ENCODE data around the gene NPHP4.

The NPHP4 gene

GRCh38 chr1:6002714-6003501 is 10.7 kb upstream of the NPHP4 start:
- DNase-seq: no peak

DNA sequence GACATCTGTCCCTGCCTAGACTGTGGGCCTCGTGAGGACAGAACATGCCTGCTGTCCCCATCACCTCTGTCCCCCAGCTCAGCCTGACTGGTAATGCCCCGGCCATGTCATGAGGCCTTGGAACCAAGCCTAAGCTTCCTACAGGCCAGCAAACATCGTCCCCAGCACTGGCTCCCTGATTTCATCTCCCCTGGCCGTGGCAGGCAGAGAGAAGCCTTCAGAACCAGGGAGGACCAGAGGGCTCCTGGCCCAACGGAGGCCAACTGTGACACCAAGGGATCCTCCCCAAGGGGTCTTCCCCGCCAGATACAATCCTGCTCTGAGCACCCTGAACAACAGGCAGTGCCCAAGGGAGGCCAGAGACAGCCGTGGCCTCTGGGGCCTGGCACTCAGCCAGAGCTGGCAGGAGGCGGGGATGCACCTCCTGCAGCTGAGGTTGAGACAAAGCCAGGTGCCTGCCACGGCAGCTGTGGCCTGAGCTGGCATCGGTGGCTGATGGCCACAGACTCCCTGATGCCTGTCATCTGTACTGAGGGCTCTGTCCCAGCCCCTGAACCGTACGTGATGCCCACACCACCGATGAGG is 9.9 kb upstream of the NPHP4 start:
- no peak for DNase-seq

DNA sequence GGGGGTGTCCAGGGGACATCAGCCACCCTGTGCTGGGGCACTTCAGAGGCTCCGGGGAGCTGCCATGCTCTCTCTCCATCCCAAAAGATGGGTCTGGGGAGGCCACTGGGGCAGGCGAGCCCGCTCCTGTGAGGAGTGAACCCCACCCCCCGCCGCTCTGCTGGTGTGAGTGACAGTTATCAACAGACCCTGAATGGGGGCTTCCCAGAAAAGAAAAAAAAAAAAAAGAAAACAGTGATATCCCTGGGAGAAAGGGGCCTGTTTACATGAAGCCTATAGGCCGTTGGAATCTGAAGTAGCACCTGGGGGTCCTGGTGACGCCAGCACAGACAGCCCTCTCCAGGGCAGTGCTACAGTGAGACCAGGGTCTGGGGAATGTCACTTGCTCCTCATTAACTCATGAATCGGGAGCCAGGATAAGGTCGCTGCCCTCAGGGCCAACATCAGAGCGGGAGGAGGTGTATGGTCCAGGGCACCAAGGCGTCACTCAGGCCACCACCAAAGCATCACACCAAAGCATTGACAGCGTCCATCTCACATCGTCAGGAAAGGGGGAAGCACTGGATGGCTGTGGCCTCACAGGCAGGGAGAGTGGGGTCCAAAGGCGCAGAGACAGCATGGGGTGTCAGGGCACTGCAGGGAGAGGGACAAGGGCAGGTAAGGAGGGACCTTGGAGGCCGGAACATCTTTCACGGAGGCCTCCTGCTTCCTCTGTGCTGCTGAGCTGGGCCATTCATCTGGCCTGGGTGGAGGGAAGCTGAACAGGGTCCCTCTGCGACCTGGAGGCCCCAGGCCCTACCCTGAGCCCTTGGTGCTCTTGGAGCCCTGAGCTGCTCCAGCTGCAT is 8.4 kb upstream of the NPHP4 start:
- no peak for DNase-seq

DNA sequence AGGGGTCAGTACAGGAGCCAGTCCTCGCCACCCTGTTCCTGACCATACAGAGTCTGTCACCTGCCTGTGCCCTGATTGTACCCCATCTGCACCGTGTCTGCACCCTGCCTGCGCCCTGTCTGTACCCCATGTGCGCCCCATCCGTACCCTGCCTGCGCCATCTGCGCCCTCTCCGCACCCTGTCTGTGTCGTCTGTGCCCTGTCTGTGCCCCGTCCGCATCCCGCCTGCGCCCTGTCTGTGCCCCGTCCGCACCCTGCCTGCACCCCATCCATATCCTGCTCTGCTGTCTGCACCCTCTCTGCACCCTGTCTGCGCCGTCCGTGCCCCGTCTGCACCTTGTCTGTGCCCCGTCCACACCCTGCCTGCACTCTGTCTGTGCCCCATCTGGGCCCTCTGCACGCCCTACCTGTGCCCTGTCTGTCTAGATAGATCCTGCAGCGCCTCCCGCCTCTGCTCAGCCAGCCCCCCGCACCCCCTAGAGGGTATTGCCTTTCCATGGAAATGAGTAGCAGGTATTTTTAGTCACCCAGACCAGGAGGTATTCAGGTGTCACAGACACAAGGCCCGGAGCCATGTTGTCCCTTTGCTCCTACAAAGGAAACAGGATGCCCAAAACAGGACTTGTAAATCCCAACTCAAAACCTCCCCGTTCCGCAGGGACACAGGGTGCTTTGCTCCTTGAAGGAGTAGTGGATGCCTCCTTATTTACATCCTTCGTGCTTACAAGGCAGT is 7.7 kb upstream of the NPHP4 start:
- DNase-seq: no peak

DNA sequence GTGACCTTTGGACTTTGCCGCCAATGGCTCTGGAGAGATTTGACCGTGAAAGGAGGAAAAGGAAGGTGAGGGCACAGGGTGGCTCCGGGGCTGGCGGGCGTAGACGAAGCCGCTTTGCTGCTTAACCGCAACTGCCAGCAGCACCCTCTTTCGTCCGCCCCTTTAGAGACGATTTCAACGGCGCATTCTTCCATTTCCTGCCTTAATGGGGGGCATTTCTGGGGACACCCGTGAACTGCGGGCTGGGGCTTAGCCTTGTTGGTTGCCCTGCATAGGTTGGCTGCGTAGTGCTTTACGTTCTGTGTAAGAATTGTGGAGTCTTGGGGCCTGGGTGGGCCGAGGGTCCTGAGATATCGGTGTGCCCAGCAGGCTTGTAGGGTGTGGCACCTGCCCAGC is 6.7 kb upstream of the NPHP4 start:
- no peak for DNase-seq

GRCh38 chr1:5998051-5998905 is 6.1 kb upstream of the NPHP4 start:
- no peak for DNase-seq

- DNase-seq: no peak
These were observed 5.1 kb upstream of the NPHP4 start for GRCh38 chr1:5997316-5997715.

GRCh38 chr1:5996641-5997270 is 4.5 kb upstream of the NPHP4 start:
- no peak for DNase-seq

DNA sequence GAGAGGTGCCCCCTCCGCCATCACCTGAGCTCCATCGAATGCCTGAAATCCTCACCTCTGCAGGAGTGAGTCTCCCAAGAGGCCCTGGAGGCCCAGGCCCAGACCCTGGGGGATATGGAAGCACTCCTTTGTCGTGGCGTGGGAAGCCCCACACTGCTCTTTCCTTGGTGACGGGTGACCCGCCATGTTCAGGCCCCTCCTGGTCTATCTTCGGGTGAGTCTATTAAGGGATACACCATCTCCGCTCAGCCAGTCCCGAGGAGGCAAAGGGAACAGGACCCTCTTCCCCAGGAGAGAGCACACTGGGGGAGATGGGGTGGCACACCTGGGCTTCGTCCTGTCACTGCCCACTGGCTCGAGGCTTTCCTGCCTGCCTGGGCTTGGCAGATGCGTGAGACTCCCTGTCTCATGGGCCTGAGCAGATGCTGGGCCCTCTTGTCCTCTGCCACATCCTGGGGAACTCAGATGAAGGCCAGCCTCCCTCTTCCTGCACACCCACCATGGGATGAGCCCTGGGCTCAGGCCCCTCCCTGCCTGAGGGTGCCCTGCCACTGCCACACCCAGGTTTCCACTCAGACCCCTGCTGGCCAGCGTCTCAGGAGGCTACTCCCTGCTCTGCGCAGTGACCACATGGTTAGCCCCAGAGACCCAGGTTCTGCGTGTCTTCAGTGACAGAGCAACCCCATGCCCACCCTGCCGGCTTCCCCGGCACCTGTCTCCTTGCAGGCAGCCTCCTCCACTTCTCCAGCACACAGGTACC is 3.8 kb upstream of the NPHP4 start:
- no peak for DNase-seq

- DNase-seq: no peak
These were observed 2.7 kb upstream of the NPHP4 start for GRCh38 chr1:5994713-5995621.

DNA sequence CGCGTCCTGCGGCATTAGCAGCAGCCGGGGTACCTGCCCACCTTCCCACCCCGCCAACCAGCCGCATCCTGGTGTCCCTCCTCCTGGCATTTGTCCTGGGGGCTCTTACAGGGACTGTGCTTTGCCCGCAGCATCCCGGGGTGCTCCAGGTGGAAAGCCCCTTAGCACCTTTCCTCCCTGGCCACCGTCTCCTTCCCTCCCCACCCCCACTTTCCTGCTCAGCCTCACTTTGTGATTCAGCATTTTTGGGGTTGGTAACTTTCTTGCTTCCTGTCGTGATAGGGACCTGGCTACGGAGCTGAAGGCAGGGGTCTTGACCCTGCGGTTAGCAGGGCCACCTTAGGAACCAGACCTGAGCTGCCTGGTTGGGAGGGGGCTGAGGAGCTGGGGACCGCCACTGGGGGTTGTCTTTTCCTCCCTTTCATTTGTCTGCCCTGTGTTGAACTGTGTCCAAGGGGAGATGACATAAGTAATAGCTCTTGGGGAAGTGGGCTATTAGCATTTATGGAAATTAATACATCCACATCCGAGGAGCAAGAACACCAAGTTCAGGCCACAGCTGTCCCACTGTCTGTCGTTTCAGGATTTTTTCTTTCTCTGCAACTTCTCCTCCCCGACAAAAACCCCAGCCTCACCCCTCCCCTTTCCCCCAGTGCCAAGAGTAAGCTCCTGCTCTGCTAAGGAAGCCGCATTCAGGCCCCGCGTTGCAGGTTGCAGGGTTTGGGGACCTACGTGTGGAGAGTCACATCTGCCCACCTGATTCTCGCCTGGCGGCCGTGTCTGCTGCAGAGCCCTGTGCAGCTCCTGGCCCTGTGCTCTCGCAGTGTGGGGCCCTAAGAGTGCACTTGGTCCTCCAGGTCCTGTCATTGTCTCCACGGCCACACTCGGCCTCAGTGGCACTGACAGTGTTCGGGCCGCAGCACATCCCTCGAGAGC is 1.6 kb upstream of the NPHP4 start:
- DNase-seq: no peak

- no peak for DNase-seq
These were observed 760 bp upstream of the NPHP4 start for GRCh38 chr1:5992814-5993555.

GRCh38 chr1:5991381-5992025 is 722 bp downstream of the NPHP4 start:
- DNase-seq: no peak

DNA sequence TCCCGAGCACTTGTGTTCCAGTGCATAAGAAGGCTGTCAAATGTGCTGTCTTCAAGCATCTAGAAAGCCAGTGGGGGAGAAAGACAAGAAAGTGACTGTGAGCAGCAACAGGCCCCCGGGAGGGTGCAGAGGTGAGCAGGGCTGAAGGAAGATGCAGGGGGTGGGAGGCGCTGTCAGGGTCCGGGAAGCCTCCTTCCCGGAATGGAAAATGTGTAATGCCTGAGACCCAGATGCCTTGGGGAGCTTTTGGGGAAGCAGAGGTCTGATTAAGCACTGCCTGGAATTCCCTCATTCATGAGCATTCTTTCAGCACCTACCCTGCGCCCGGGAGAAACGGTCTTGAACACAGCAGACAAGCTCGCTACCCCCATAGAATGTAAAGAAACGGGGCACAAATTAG is 1.3 kb downstream of the NPHP4 start:
- no peak for DNase-seq

- DNase-seq: no peak
These were observed 2.4 kb downstream of the NPHP4 start for GRCh38 chr1:5989731-5990271.

GRCh38 chr1:5989286-5989605 is 3.0 kb downstream of the NPHP4 start:
- DNase-seq: no peak

DNA sequence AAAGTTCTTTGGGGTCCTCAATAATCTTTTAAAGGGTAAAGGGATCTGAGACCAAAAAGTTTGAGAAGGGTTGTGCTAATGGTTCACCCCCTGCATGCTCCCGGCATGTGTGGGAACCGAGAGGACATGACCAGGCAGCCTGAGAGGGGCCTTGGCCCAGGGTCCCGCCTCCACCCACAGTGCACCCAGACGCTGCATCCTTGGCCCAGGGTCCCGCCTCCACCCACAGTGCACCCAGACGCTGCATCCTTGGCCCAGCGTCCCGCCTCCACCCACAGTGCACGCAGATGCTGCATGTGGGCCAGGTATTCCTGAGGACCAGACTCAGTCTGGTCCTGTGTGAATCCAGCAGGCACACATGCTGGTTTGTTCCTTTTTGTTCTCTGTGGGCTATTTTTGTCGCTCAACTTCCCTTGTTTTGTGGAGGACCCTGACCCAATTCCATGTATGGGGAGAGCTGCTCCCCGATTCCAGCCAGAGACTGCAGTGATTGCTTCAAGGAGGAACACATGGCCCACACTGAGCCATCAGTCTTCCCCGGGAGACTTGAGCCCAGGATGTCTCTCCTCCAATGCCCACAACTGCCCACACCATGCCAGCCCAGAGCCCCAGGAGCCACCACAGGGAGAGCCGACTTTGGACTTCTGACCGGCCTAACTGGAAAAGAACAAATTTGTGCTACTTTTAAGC is 3.5 kb downstream of the NPHP4 start:
- DNase-seq: no peak

Data from KG1 (cell line).